ENCODE results near the gene CLIC1. TPM values are rescaled to one million over a fixed set of nuclear protein-coding genes. Genes with fewer than 3 reads are reported as not detected.
"Not testable (repeated sequence)": the region's sequence is repeated elsewhere in the genome, so short reads cannot be mapped to it uniquely, and the experiment has no call there.

CLIC1 gene
- total RNA-seq, 1 donor: 576 TPM

DNA sequence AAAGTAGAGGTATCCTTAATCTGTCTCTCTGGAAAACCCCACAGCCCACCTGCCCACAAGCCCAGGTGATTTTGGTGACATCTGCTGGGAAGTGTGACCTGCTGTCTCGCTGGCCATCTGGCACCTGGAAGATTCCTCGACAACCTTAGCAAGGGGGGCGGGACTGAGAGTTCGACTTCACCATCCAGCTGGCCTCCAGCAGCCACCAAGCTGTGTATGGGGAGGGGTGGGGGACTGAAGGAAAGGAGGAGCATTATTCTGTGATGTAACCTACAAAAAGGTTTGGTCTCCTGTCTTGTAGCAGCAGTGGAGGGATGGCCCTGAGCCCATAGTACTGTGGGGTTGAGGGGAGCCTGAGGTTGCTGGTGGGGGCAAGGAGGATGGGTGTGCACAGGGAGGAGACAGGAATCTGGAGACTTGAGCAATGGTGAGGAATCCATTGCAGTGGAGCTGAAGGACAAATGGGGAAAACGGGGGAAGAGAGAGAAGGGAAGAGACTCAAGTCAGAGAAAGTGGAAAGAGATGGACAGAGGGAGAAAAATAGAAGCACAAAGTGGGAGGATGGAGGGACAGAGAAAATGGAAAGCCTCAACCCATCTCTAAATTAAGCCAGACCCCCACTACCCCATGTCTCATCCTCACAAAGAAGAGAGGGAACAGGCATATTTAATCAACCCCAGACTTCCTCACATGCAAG lies 25.7 kb downstream of the CLIC1 start:
- DNase-seq (ENCODE audit: low read depth): no peak
- no peak overlapping the region for H3K4me3 ChIP-seq (ENCODE audit: low read depth, low read length)
- TF ChIP-seq CTCF (IDR thresholded peaks at IDR 0.05; ENCODE audit: insufficient read depth, low read length): no peak

- not testable (repeated sequence) for DNase-seq (ENCODE audit: low read depth); H3K4me3 ChIP-seq (ENCODE audit: low read depth, low read length)
Observed at GRCh38 chr6:31709157-31709556, 27.2 kb downstream of the CLIC1 start.

DNA sequence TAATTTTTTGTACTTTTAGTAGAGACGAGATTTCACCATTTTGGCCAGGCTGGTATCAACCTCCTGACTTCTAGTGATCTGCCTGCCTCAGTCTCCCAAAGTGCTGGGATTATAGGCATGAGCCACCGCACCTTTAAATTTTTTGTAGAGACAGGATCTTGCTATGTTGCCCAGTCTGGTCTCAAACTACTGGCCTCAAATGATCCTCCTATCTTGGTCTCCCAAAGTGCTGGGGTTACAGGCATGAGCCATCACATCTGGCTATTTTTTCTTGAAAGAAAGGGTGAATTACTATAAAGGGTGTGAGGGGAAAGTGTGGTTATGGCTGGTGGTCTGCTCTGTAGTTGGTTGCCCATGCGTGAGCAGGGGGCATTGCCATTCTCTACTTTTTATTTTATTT lies 28.1 kb downstream of the CLIC1 start:
- H3K4me3 ChIP-seq (ENCODE audit: low read depth, low read length): no peak overlapping the region
- no peak for TF ChIP-seq CTCF (IDR thresholded peaks at IDR 0.05; ENCODE audit: insufficient read depth, low read length)
- DNase-seq (ENCODE audit: low read depth): no peak

DNA sequence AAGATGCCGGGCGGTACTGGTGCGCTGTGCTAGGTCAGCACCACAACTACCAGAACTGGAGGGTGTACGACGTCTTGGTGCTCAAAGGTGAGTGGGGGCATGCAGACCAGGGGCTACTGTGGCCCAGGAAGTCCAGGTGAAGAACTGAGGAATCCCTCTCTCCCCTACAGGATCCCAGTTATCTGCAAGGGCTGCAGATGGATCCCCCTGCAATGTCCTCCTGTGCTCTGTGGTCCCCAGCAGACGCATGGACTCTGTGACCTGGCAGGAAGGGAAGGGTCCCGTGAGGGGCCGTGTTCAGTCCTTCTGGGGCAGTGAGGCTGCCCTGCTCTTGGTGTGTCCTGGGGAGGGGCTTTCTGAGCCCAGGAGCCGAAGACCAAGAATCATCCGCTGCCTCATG lies 28.6 kb downstream of the CLIC1 start:
- no peak for TF ChIP-seq CTCF (IDR thresholded peaks at IDR 0.05; ENCODE audit: insufficient read depth, low read length)
- no peak for DNase-seq (ENCODE audit: low read depth)
- no peak overlapping the region for H3K4me3 ChIP-seq (ENCODE audit: low read depth, low read length)

GRCh38 chr6:31706599-31706998 lies 29.7 kb downstream of the CLIC1 start, which contains the start of gene LY6G6F:
LY6G6F (plus strand) TSS chr6:31706866; CDS start chr6:31706907, 41 bp downstream.
- H3K4me3 ChIP-seq (ENCODE audit: low read depth, low read length): no peak within 1 kb of the TSS
- no peak for DNase-seq (ENCODE audit: low read depth)
- no peak for TF ChIP-seq CTCF (IDR thresholded peaks at IDR 0.05; ENCODE audit: insufficient read depth, low read length)

DNA sequence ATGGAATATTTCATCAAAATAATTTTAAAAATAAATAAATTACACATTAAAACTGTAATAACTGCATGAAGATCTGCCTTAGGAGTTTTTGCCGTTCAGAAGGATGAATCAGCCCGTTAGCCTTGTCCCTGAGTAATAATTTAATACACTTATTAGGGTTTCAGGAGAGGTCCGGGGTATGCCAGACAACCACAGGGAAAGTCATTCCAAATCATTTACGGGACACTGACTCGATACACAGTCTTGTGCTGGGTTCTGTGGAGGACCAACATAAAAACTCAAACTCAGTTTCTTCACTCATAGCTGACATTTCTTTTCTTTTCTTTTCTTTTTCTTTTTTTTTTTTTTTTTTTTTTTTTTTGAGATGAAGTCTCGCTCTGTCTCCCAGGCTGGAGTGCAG lies 30.4 kb downstream of the CLIC1 start:
- DNase-seq (ENCODE audit: low read depth): no peak
- no peak overlapping the region for H3K4me3 ChIP-seq (ENCODE audit: low read depth, low read length)
- TF ChIP-seq CTCF (IDR thresholded peaks at IDR 0.05; ENCODE audit: insufficient read depth, low read length): no peak

DNA sequence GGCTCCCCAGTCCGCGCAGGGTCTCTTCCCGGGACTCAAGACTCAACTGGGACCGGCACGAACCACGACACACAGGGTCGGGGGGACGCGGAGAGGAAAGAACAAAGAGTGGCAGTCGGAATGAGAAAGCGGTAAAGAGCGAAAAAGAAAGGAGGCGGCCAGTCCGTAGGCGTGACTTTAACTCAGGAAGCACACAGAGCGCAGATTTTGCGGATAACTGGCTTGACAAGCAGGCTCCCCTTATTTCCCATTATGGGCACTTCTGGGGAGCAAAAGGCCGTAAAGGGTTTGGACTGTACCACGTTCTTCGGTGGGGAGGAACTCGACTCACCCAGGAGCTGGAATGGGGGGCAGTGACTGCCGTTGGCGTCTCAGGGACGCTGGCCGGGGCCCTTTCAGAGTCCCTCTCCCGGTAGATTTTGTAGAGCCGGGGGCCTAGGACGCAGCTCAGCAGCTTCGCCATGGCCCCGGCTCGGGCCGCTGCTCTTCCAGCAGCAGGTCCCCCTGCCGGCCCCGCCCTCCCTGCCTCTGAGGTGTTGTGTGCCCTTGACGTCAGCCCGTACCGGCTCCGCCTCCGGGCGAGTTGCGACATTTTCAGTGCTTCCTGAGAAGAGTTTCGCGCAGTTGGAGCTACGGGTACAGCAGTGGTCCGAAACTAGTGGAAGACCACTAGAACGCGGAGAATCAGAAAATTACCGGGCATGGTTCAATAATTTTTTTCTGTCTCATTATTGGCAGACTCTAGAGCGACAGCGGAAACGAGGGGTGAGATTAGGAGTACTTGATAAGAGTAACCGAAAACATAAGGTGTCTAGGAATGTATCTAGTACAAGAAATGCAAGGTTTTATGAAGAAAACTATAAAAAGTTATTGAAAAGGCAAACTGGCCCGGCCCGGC lies 33.3 kb downstream of the CLIC1 start, which contains the start of gene ABHD16A:
Gene ABHD16A (minus strand): TSS at position 506 of the 898 bp plus-strand sequence. CDS start 43 bp downstream, at position 463.
- DNase-seq (ENCODE audit: low read depth): peak; percentile 99
- no peak for TF ChIP-seq CTCF (IDR thresholded peaks at IDR 0.05; ENCODE audit: insufficient read depth, low read length)
- peak within 1 kb of the TSS; percentile 98 for H3K4me3 ChIP-seq (ENCODE audit: low read depth, low read length)
